BJ (cell line): ENCODE data around the gene TPD52L1. TPM values are rescaled to one million over a fixed set of nuclear protein-coding genes. Genes with fewer than 3 reads are reported as not detected.

Experiments
- CTCF ChIA-PET: fragments of 350-600 bp; formaldehyde crosslinking; extraction: SDS; loops from one replicate; lab custom pipeline; 2021; ENCODE audit warnings: antibody characterized with exemption, inconsistent platforms; lab: Yijun Ruan, JAX
- POLR2A ChIA-PET: fragments of 300-600 bp; sonication (Branson Sonifier 250); formaldehyde crosslinking; extraction: SDS; loops from one replicate; lab custom pipeline; 2021; ENCODE audit warnings: antibody characterized with exemption; lab: Charles Lee
- DNase-seq: peaks from one replicate; pipeline ENCODE4 v3.0.0-alpha.2; 2011; ENCODE audit warnings: low read depth
- H3K27me3 ChIP-seq: 2 replicates; pipeline ENCODE4 v1.6.0; 2011; ENCODE audit warnings: low read length; ENCODE audit not compliant: control insufficient read depth, insufficient read depth
- H3K36me3 ChIP-seq: 2 replicates; pipeline ENCODE4 v1.5.1; 2011; ENCODE audit warnings: low read length; ENCODE audit not compliant: control insufficient read depth, insufficient read depth
- H3K4me3 ChIP-seq: 2 replicates; pipeline ENCODE4 v1.5.1; 2011; ENCODE audit warnings: low read depth, mild to moderate bottlenecking, control low read depth, low read length
- polyA plus RNA-seq: library from polyadenylated mRNA; depleted of rRNA; stranded (reverse); fragments of >200 nt; gene quantifications from 2 replicates; pipeline ENCODE4 v1.2.3, GENCODE V29; 2011
- TF ChIP-seq, protein P1 (sequence below): IDR thresholded peaks from 2 replicates; pipeline ENCODE4 v1.5.1; 2011; ENCODE audit warnings: low read depth, mild to moderate bottlenecking, control low read depth, inconsistent platforms, low read length, moderate library complexity; ENCODE audit not compliant: insufficient read depth

Gene TPD52L1
- polyA plus RNA-seq, 1 experiment: 163 TPM

DNA sequence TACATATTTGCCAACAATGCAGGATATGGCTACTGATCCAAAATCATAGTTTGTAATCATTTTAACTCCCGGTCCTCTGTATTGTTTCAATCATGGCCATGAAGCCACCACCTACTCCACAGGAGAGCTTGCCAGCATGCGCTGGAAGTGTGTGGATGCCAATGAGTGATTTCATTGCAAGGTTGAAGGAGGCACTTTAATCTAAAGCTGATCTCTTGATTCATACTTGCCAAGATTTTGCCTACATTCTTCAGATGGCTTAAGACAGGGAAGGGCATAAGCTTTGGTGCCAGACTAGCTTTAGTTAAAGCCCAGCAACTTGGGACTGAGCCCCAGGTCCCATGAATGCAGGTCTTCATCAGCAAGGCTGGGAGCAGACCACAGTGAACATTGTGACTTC lies 58.8 kb downstream of the TPD52L1 start:
- Histone ChIP-seq H3K36me3 (no peaks in the 10 kb centered on the region), H3K27me3 (no peaks in the 10 kb centered on the region), H3K4me3 (no peak overlapping the region)
- ChIA-PET CTCF (interaction anchor here (0.8 to 1.0 kb wide), 2 partner anchors 20 to 162 kb away, joined by 3 read pairs; no protein-coding TSS in a partner anchor), POLR2A (no interaction called here)
- no peak for DNase-seq
- TF ChIP-seq, protein P1, sequence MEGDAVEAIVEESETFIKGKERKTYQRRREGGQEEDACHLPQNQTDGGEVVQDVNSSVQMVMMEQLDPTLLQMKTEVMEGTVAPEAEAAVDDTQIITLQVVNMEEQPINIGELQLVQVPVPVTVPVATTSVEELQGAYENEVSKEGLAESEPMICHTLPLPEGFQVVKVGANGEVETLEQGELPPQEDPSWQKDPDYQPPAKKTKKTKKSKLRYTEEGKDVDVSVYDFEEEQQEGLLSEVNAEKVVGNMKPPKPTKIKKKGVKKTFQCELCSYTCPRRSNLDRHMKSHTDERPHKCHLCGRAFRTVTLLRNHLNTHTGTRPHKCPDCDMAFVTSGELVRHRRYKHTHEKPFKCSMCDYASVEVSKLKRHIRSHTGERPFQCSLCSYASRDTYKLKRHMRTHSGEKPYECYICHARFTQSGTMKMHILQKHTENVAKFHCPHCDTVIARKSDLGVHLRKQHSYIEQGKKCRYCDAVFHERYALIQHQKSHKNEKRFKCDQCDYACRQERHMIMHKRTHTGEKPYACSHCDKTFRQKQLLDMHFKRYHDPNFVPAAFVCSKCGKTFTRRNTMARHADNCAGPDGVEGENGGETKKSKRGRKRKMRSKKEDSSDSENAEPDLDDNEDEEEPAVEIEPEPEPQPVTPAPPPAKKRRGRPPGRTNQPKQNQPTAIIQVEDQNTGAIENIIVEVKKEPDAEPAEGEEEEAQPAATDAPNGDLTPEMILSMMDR: no peak

DNA sequence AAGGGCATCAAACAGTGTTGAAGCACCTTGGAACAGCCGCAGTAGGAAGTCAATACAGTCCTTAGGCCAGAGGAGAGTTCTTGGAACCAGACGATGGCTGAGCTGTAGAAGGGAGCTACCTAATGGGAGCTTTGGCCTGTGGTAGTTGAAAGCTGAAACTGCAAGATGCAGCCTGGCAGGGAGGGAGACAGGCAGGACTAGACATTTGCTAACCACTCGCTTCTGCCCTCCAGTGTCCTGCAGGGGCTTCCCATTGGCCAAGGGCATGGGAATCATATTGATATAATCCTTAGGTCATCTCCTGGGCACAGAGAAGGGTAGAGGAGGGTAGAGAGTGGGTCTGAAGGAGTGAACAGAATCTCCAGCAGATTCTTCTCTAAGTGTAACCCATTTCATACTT lies 60.4 kb downstream of the TPD52L1 start:
- POLR2A ChIA-PET: no interaction called here
- H3K36me3 ChIP-seq: no peaks in the 10 kb centered on the region
- H3K4me3 ChIP-seq: no peak overlapping the region
- DNase-seq: no peak
- TF ChIP-seq, protein P1: no peak
- CTCF ChIA-PET: no interaction called here
- H3K27me3 ChIP-seq: no peaks in the 10 kb centered on the region

DNA sequence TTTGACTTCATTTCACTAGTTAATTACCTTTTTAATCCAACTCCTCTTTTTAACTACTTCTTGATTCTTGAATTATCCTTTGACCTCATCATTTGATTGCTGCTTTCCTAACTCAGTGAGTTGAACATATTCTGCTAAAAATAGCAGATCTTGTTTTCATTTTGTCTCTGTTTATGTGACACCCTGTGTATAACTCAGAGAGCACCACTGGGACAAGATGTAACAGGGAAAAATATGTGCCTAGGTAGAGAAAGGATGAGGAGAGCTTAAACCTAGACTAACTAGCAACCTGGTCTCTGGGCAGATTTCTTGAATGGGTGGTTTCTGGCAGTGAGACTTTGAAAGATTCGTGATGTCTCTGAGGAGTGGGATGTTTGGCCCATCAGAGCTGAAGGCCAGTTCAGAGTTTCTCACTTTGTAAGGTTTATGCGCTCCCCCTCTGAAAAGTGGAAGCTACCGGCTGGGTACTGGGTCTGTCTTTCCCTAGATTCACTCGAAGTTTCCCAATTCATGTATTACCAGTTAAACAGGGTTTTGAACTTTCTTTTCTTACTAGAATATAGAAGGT lies 61.8 kb downstream of the TPD52L1 start:
- ChIA-PET POLR2A (no interaction called here), CTCF (no interaction called here)
- Histone ChIP-seq H3K4me3 (no peak overlapping the region), H3K36me3 (no peaks in the 10 kb centered on the region), H3K27me3 (no peaks in the 10 kb centered on the region)
- no peak for DNase-seq
- TF ChIP-seq, protein P1: no peak

DNA sequence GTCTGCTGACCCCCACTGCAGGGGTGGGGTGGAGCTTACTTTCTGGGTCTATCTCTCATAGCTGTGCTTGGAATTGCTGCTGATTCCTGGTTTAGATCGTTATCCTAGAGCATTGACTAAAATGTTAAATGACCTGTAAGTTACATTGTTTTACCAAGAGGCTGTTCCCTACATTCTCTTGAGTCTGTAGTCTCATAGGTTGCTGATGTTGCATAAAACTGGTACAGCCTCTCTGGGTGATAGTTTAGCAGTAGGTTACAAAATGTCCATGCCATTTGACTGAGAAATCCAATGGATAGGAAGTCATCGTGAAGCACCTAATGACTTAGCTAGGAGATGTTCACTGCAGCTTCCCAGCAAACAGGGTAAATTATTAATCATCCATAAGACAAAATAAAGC lies 62.4 kb downstream of the TPD52L1 start:
- no peak for DNase-seq
- Histone ChIP-seq H3K4me3 (no peak overlapping the region), H3K36me3 (no peaks in the 10 kb centered on the region), H3K27me3 (no peaks in the 10 kb centered on the region)
- CTCF ChIA-PET: no interaction called here
- POLR2A ChIA-PET: no interaction called here
- TF ChIP-seq, protein P1: no peak

DNA sequence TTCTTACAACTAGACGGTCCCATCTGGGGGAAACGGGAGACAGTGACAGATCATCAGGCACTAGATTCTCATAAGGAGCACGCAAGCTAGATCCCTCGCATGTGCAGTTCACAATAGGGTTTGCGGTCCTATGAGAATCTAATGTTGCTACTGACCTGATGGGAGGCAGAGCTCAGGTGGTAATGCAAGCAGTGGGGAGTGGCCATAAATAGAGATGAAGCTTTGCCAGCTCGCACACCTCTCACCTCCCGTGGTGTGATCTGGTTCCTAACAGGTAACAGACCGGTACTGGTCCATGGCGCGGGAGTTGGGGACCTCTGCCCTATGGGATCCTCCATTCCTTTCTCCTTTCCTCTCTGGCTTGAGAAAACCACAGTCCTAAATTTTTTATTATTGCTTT lies 63.8 kb downstream of the TPD52L1 start:
- DNase-seq: no peak
- no peaks in the 10 kb centered on the region for H3K36me3 ChIP-seq
- H3K4me3 ChIP-seq: no peak overlapping the region
- no peaks in the 10 kb centered on the region for H3K27me3 ChIP-seq
- POLR2A ChIA-PET: no interaction called here
- TF ChIP-seq, protein P1: no peak
- CTCF ChIA-PET: interaction anchor here (3.7 kb wide), 1 partner anchor 9 kb away, joined by 11 read pairs; no protein-coding TSS in a partner anchor
